ENCODE data around the gene PSMD9. TPM values are rescaled to one million over a fixed set of nuclear protein-coding genes. Genes with fewer than 3 reads are reported as not detected.

PSMD9 gene
- total RNA-seq, 1 experiment from 2014 or later = 64.8 TPM

- no peaks in the 10 kb centered on the region for H3K27me3 ChIP-seq (ENCODE audit: insufficient read depth, low read depth)
- peaks cover 5% of the 10 kb centered on the region; the same call in 1 of the 2 replicates for H3F3A ChIP-seq (ENCODE audit: insufficient read depth, low read depth)
- H3K36me3 ChIP-seq (ENCODE audit: low read depth) = peaks cover 23% of the 10 kb centered on the region; the same call in 1 of the 2 replicates
- H3K9me2 ChIP-seq (ENCODE audit: insufficient read depth) = no peaks in the 10 kb centered on the region
- BruUV-seq (replicated peaks) = no TSS peak
- no peak overlapping the region for H2AFZ ChIP-seq
- CTCF ChIA-PET = no interaction called here
- H3K4me2 ChIP-seq = no peak overlapping the region
- intact Hi-C loops (cut with micrococcal nuclease; ENCODE audit: unreplicated experiment) = no loop called here
- no peak for TF ChIP-seq EZH2 (IDR thresholded peaks at IDR 0.05; ENCODE audit: low read depth)
- POLR2A ChIA-PET (ENCODE audit: unreplicated experiment) = interaction anchor here (0.6 kb wide), 1 partner anchor 15 kb away, joined by 4 read pairs; no protein-coding TSS in a partner anchor
- H3K4me1 ChIP-seq (replicated peaks; ENCODE audit: insufficient read depth) = peaks cover 14% of the 10 kb centered on the region
- no peaks in the 10 kb centered on the region for H3K9me3 ChIP-seq (ENCODE audit: insufficient read depth, low read depth)
- DNase-seq = no peak
- H3K27ac ChIP-seq = no peak overlapping the region
- H3K79me2 ChIP-seq (ENCODE audit: low read depth) = peaks cover 19% of the 10 kb centered on the region; the same call in 1 of the 2 replicates
- no peak overlapping the region for H3K4me3 ChIP-seq
- H4K20me1 ChIP-seq (ENCODE audit: insufficient read depth) = no peaks in the 10 kb centered on the region
Observed at GRCh38 chr12:121898287-121898686, 9.7 kb downstream of the PSMD9 start.

GRCh38 chr12:121899590-121899989 is 11.0 kb downstream of the PSMD9 start:
- TF ChIP-seq CTCF (conservative IDR thresholded peaks at IDR 0.05) = no peak
- no peak for TF ChIP-seq EZH2 (IDR thresholded peaks at IDR 0.05; ENCODE audit: low read depth)
- Histone ChIP-seq H3K36me3 (ENCODE audit: low read depth) (peaks cover 23% of the 10 kb centered on the region; the same call in 1 of the 2 replicates), H3K9me2 (ENCODE audit: insufficient read depth) (no peaks in the 10 kb centered on the region), H3K4me2 (no peak overlapping the region), H3F3A (ENCODE audit: insufficient read depth, low read depth) (no peaks in the 10 kb centered on the region), H3K4me3 (no peak overlapping the region), H4K20me1 (ENCODE audit: insufficient read depth) (no peaks in the 10 kb centered on the region), H3K27me3 (ENCODE audit: insufficient read depth, low read depth) (no peaks in the 10 kb centered on the region), H3K9me3 (ENCODE audit: insufficient read depth, low read depth) (no peaks in the 10 kb centered on the region), H3K4me1 (replicated peaks; ENCODE audit: insufficient read depth) (peaks cover 1% of the 10 kb centered on the region), H3K79me2 (ENCODE audit: low read depth) (peaks cover 10% of the 10 kb centered on the region; the same call in 1 of the 2 replicates), H3K27ac (no peak overlapping the region), H2AFZ (no peak overlapping the region)
- no peak for DNase-seq
- POLR2A ChIA-PET (ENCODE audit: unreplicated experiment) = no interaction called here
- CTCF ChIA-PET = no interaction called here
- no TSS peak for BruUV-seq (replicated peaks)
- intact Hi-C loops (cut with micrococcal nuclease; ENCODE audit: unreplicated experiment) = no loop called here

GRCh38 chr12:121903202-121903601 is 14.6 kb downstream of the PSMD9 start:
- Histone ChIP-seq H3K9me3 (ENCODE audit: insufficient read depth, low read depth) (no peaks in the 10 kb centered on the region), H4K20me1 (ENCODE audit: insufficient read depth) (no peaks in the 10 kb centered on the region), H3K4me3 (no peak overlapping the region), H3K4me1 (replicated peaks; ENCODE audit: insufficient read depth) (no peaks in the 10 kb centered on the region), H3K79me2 (ENCODE audit: low read depth) (no peaks in the 10 kb centered on the region), H3K36me3 (ENCODE audit: low read depth) (peaks cover 11% of the 10 kb centered on the region), H3F3A (ENCODE audit: insufficient read depth, low read depth) (no peaks in the 10 kb centered on the region), H3K27ac (no peak overlapping the region), H3K27me3 (ENCODE audit: insufficient read depth, low read depth) (no peaks in the 10 kb centered on the region), H3K9me2 (ENCODE audit: insufficient read depth) (no peaks in the 10 kb centered on the region), H2AFZ (no peak overlapping the region), H3K4me2 (no peak overlapping the region)
- intact Hi-C loops (cut with micrococcal nuclease; ENCODE audit: unreplicated experiment) = no loop called here
- BruUV-seq (replicated peaks) = no TSS peak
- ChIA-PET CTCF (no interaction called here), POLR2A (ENCODE audit: unreplicated experiment) (no interaction called here)
- TF ChIP-seq EZH2 (IDR thresholded peaks at IDR 0.05; ENCODE audit: low read depth) = no peak
- no peak for TF ChIP-seq CTCF (conservative IDR thresholded peaks at IDR 0.05)
- no peak for DNase-seq

GRCh38 chr12:121905746-121906145 is 17.2 kb downstream of the PSMD9 start:
- H3K4me1 ChIP-seq (replicated peaks; ENCODE audit: insufficient read depth) = no peaks in the 10 kb centered on the region
- intact Hi-C loops (cut with micrococcal nuclease; ENCODE audit: unreplicated experiment) = no loop called here
- no peak for TF ChIP-seq CTCF (conservative IDR thresholded peaks at IDR 0.05)
- TF ChIP-seq EZH2 (IDR thresholded peaks at IDR 0.05; ENCODE audit: low read depth) = no peak
- no peaks in the 10 kb centered on the region for H3K79me2 ChIP-seq (ENCODE audit: low read depth)
- no TSS peak for BruUV-seq (replicated peaks)
- ChIA-PET POLR2A (ENCODE audit: unreplicated experiment) (no interaction called here), CTCF (no interaction called here)
- no peak overlapping the region for H3K27ac ChIP-seq
- no peak overlapping the region for H3K4me3 ChIP-seq
- no peak overlapping the region for H2AFZ ChIP-seq
- DNase-seq = no peak
- H3K27me3 ChIP-seq (ENCODE audit: insufficient read depth, low read depth) = no peaks in the 10 kb centered on the region
- no peak overlapping the region for H3K4me2 ChIP-seq
- H3K9me2 ChIP-seq (ENCODE audit: insufficient read depth) = no peaks in the 10 kb centered on the region
- H3F3A ChIP-seq (ENCODE audit: insufficient read depth, low read depth) = no peaks in the 10 kb centered on the region
- no peaks in the 10 kb centered on the region for H3K9me3 ChIP-seq (ENCODE audit: insufficient read depth, low read depth)
- peaks cover 10% of the 10 kb centered on the region for H3K36me3 ChIP-seq (ENCODE audit: low read depth)
- no peaks in the 10 kb centered on the region for H4K20me1 ChIP-seq (ENCODE audit: insufficient read depth)
